HG02981 (cell line): ENCODE results near the gene ARVCF.

Experiments used
- ATAC-seq: cut with Tn5 transposase; IDR thresholded peaks from one replicate; pipeline ENCODE4 v1.9.1; 2021; ENCODE audit warnings: mild to moderate bottlenecking, moderate library complexity; ENCODE audit not compliant: unreplicated experiment

ARVCF gene, protein sequence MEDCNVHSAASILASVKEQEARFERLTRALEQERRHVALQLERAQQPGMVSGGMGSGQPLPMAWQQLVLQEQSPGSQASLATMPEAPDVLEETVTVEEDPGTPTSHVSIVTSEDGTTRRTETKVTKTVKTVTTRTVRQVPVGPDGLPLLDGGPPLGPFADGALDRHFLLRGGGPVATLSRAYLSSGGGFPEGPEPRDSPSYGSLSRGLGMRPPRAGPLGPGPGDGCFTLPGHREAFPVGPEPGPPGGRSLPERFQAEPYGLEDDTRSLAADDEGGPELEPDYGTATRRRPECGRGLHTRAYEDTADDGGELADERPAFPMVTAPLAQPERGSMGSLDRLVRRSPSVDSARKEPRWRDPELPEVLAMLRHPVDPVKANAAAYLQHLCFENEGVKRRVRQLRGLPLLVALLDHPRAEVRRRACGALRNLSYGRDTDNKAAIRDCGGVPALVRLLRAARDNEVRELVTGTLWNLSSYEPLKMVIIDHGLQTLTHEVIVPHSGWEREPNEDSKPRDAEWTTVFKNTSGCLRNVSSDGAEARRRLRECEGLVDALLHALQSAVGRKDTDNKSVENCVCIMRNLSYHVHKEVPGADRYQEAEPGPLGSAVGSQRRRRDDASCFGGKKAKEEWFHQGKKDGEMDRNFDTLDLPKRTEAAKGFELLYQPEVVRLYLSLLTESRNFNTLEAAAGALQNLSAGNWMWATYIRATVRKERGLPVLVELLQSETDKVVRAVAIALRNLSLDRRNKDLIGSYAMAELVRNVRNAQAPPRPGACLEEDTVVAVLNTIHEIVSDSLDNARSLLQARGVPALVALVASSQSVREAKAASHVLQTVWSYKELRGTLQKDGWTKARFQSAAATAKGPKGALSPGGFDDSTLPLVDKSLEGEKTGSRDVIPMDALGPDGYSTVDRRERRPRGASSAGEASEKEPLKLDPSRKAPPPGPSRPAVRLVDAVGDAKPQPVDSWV

DNA sequence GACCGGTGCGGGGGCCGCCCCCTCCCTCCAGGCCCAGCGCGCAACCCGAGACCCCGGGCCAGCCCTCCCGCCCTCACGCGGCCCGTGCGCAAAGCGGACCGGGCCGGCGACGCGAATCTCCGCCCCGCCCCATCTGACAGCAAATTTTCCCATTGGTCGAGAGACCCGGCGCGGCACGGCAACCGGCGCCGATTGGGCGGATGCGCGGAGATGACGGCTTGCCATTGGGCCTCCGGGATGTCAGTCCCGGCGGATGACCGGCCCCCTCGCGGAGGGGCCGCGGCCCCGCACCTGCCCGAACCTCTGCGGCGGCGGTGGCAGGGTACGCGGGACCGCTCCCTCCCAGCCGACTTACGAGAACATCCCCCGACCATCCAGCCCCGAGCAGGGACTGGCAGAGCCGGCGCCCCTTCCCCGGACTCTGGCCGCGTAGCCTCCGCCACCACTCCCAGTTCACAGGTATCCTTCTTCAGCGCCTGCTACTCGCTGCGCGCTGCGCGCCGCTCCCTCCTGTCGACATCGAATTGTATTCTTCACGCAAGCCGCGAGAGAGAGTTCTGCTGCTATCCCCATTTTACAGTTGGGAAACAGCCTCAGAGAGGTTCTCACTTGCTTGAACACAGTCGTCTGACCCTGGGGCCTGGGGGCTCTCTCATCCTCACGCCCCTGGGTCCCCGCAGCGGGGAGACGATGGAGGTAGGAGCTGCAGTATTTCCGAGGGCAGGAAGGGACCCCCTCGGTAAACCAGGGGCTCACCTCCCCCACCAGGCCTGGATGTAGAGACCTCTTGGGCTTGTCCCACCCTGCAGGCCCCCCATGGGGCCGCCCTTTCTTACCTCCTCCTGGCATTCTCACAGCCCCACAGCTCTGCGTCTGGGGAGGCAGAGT, at the start of gene ARVCF:
ARVCF (minus strand) TSS at position 90 of the 888 bp plus-strand sequence. CDS start 26,029 bp downstream, outside the sequence.
- ATAC-seq = peak; percentile 41

DNA sequence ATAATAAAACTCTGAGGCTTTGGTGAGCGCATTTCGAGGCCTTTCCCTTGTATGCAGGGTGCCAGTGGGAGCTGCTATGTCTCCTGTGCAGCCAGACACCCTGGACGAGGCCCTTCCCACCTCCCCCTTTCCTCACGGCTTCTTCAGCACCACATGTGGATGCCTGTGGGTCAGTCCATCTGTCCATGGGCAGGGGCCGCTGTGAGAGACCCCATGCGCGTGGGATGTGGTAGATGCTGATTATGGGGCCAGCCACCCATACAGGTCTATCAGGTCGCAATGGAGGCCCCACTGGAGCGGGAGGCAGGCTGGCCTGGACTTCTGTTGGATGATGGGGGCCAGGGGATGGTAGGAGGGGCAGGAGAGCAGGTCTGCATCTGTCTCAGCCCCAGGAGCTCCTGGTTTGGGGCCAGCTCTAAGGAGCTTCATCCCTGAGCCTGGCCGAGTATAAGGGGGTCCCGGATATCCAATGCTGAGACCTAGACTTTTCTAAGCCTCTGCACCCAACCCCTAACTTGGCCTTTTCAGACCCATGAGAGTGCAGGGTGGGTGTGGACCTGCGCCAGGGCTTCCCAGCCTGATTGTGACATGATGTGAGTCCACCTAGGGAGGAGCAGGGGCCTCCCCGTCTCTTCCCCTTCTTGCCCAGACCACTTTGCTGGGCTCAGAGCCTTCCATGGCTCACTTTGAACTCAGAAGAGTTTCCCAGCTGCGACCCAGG, 49.4 kb upstream of the ARVCF start:
- ATAC-seq = no peak

DNA sequence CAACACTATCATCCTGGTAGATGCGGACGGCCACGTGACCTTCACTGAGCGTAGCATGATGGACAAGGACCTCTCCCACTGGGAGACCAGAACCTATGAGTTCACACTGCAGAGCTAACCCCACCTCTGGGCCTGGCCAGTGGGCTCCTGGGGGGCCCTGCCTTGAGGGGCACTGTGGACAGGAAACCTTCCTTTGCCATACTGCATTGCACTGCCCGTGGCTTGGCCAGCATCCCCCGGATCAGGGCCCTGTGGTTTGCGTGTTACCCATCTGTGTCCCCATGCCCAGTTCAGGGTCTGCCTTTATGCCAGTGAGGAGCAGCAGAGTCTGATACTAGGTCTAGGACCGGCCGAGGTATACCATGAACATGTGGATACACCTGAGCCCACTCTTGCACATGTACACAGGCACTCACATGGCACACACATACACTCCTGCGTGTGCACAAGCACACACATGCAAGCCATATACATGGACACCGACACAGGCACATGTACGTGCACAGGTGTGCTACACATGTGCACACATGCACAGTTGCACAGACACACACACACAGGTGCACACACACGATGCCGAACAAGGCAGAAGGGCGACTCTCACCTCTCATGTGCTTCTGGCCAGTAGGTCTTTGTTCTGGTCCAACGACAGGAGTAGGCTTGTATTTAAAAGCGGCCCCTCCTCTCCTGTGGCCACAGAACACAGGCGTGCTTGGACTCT, 48.1 kb upstream of the ARVCF start:
- no peak for ATAC-seq

DNA sequence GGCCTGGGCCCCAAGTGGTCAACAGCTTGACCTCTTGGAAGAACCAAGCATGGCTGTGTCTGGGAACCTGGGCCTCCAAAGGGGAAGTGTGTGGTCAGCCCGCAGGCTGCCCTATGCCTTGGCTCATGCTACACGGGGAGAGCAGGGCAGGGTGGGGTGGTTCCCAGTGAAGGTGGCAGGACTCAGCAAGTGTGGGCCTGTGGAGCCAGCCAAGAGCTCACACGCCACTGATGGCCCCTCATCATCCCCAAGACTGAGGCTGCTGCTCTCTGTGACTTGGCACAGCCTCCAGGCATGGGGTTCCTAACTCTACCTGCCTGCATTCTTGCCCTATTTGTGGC, 47.5 kb upstream of the ARVCF start:
- ATAC-seq = no peak

DNA sequence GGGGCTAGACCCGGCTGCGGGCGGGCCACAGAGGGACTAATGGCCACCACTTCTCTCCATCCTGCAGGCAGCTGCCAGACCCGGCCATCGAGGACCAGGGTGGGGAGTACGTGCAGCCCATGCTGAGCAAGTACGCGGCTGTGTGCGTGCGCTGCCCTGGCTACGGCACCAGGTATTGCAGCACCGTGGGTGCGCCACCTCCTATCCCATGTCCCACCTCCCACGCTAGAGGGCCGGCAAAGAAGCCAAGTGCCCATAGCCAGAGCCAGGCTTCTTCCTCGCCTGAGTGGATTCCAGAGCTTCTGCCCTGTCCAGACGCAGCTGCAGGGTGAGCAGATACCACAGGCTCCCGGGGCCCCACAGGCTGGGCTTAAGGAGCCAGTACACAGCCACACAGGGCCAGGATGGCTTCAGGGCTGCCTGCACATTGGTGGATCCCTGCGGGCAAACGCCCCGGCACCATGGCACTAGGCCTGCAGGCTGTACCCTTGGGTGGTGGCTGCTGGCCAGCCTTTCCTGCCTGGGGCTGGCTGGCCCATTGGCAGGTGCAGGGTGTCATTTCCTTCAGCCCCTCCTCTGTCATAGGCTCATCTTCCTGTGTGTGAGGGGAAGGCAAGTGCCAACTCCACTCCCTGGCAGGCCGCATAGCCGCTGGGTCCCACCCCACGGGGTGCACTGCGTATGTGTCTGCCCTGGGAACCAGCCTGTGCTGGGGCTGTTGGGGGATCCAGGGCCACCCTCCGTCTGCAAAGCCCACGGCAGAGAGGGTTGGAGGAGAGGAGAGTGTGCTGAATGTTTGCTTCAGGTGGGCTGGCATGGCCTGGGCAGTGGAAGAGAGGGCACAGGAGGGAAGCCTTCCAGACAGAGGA, 46.9 kb upstream of the ARVCF start:
- no peak for ATAC-seq

DNA sequence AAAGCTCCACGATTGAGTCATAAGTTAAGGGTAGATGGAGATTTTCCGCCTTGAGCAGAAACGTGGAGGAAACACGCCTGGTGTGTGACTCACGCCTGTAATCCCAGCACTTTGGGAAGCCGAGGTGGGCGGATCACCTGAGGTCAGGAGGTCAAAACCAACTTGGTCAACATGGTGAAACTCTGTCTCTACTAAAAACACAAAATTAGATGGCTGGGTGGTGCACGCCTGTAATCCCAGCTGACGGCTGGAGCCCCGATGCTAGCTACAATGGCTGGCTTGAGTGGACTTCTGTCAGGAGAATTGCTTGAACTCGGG, 46.1 kb upstream of the ARVCF start:
- ATAC-seq = no peak

DNA sequence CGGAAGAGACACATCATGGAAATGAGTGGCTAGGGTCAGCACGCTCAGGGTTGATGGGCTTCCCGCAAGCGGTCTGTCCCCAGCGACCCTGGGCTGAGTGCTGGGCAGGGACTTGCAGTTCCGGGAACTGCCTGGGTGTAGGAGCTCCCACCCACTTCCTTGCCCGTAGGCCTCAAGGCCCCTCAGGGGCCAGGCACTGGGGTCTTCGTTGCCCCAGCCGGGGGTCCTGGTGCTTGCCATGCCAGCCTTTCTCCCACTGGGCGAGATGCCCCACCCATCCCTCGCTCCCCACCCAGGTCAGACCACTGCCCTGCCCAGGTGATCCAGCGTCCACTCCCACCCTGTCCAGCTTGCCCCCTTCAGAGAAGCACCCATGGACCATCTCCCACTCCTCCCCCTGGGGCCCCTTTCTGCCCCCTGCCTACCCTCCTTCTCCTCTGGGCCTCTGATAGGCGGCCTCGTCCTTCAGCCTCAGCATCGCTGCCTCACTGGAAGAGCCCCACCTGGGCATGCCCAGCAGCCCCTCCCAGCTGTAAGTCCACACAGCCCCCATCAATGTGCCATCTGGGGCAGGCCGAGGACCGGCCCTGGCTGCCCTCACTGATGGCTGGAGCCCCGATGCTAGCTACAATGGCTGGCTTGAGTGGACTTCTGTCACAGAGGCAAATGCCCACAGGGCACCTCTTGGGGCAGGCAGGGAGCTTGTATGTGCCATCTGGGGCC, 45.6 kb upstream of the ARVCF start:
- ATAC-seq = no peak

DNA sequence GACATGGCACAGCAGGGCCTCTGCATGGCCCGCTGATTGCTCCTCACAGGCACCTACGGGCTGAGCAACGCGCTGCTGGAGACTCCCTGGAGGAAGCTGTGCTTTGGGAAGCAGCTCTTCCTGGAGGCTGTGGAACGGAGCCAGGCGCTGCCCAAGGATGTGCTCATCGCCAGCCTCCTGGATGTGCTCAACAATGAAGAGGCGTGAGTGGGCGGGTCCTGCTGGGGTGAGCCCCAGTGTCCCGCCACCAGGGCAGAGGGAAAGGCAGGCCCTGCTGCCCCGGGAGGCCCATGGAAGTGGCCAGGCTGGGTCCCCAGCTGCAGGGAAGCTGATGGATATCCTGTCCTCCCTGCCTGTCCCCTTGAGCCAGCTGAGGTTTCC, 44.8 kb upstream of the ARVCF start:
- ATAC-seq = no peak

DNA sequence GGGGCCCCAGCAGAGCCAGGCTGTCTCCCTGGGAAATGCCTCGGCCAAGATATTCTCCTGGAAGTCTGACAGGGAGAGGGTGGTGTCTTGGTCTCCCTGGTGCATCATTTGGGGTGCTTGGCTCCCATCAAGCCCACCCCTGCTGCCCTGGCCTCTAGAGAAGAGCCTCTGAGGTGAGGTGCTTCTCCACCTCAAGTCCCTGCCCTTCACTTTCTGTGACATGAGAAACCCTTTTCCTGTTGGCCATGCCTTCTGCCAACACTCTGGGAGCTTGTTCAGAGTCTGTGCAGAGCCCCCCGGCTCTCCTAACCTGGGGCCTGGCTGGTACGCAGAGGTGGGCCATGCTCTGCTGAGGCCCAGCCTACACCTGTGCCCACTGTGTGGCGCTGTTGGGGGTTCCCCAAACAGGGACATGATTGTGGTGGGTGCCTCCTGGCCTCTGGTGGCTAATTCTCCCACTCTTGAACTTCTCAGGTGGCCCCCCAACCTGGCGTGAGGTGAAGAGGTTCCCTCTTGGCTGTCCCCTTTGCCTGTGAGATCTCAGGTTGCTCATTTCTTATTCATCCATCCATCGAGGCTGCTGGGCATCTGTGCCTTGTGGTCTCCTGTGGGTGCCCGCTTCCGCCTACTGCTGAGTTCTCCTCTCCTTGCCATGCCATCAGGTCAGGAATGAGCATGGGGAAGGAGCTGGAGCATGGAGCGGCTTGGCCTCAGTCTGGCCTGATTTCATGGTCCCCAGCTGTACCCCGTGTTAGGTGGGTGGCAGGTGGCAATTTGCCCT, 44.3 kb upstream of the ARVCF start:
- ATAC-seq = no peak

DNA sequence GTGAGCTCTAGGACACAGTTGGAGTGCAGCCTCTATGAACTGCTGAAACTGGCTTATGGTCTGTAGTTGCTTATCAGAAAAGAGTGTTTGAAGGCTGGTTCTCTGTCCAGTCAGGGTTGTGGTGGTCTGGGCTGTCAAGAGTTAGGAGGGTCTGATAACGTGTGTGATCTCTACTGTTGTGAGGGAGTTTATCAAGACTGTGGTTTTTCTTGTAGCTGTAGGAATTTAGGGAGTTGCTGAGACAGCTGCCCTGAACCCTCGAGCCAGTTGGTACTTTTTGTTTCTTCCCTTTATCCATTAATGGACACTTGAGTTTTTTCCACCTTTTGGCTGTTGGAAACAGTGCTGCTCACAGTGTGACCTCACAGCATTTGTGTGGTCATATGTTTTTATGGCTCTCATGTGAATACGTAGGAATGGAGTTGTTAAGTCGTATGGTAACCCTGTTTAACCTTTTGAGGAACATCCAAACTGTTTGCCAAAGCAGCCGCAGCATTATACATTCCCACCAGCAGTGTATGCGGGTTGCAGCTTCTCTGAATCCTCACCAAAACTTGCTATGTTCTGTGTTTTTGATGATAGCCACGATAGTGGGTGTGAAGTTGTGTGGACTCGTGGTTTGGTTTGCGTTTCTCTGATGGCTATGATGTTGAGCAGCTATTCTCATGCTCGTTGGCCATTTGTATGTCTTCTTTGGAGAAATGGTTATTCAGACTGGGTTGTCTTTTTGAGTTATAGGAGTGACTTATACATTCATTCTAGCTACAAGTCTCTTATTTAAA, 42.6 kb upstream of the ARVCF start:
- no peak for ATAC-seq

DNA sequence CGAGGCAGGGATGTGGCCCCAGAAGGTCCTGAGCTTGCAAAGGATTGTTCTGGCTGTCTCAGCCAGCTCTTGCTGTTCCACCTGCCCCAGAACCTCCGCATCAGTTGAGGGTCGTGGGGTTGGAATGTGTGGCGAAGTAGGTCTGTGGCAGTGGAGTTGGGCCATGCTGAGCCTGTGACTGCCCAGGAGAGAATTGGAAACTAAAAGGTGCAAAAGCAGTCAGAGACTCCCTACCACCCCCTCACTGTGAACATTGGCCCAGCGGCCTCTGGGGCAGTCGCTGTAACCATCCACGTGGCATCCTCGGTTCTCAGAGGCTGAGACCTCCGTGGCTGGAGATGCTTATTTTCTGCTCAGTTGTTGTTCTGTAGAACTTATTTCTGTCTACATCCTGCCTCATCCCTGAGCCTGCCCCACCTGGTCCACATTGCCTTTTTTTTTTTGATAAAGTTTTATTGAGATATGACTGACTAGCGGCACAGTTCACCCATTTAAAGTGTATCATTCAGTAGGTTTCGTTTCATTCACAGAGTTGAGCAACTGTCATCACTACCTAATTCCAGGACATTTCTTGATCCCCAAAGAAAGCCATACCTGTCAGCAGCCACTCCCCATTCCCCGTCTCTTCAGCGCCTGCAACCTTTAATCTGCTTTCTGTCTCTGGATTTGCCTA, 41.1 kb upstream of the ARVCF start:
- ATAC-seq = no peak

DNA sequence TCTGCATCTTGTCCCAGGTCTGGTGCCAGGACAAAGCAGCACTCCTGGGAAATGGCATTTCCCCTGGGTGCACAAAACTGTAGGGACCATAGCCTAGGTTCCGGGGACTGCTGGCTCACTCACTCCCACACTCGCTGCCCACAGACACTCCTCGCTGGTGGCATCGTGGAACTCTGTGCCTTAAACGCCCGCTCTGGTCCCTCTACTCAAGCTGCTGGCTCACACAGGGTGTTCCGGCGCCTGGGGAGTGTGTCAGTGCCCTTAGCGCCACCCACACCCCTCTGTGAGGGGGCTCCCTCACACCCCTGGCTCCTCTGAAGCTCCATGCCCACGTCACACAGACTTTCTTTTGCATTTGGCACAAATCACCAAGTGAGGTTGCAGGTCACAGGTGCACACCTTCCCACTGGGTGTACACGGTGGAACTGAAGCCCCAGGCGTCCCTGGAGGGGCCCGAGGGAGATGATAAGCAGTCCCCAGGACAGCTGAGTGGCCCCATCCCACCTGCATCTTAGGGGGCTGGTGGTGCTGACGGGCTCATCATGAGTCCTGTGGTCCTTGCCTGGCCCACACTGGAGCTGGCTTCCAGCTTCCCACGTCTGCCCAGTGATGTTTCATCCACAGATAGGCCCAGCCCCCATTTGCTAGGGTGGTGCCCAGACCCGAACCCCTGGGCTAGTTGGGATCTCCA, 40.2 kb upstream of the ARVCF start:
- ATAC-seq = no peak

DNA sequence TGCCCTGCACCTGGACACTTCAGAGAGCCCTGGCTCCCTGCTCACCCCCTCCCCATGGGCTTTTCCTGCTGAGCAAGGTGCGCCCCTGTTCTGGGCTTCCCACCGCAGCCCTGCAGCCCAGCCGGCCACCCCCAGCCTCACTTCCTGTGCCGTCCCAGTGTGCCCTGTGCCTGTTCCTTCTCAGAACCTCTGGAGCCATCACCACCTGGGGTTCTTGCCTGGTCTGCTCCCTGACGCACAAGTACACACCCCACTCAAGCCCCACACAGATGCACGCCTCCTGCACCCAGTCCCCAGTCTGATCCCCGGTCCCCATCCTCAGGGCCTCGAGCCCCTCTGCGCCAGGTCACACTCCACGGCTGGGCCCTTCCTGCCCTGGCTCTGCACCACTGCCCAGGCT, 39.5 kb upstream of the ARVCF start:
- ATAC-seq = no peak

DNA sequence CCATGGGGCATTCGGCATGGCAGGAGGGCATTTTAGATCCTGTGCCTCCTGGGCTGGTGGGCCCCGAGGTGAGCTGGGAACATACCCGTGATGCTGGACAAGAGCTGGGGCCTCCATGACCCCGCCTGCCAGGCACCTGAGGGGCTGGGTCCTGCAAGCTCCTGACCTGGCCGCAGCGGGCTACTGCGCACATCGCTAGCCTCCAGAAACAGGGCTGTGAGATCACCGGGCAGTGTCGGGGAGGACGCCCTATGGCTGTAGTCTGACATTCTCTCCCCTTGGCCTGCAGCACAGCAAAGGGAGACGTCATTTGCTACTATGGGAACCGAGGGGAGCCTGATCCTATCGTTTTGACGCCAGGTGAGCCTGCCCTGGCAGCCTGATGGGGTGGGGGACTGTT, 39.0 kb upstream of the ARVCF start:
- ATAC-seq = no peak

DNA sequence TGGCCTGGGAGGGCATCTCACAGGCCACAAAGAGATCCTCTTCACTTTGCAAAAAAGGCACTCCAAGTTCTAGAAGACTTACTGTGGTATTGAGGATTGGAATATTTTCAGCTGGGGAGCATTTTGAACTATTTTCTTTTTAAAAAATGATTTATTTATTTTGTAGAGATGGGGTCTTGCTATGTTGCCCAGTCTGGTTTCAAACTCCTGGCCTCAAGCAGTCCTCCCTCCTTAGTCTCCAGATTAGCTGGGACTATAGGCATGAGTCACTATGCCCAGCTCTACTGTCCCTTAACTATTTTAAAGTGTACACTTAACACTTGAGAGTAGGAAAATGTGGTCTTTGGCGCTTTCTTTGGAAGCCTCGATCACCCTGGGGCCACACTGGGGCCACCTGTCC, 38.5 kb upstream of the ARVCF start:
- ATAC-seq = no peak

DNA sequence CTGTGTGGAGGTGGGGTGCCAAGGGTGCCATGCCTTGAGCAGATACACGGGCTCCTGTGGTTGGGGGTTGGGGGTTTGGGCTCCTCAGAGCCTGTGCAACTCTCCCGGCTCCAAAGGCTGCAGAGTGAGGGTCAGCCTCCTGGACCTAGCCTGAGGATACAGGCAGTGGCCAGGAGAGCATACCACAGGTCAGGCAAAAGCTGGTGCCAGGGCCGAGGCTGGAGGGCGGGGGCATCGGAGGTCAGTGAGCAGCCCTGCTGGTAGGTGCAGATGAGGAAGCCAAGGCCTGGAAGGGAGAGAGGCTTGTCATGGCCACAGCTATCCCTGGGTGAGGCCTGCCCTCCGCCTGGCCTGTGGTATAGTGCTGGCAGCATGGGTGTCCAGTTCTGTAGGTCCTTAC, 37.9 kb upstream of the ARVCF start:
- ATAC-seq = no peak
